ENCODE data around the gene SLC16A13.
"Not testable (repeated sequence)": the region's sequence is repeated elsewhere in the genome, so short reads cannot be mapped to it uniquely, and the experiment has no call there.

The SLC16A13 gene

GRCh38 chr17:7077911-7078546 lies 42.2 kb downstream of the SLC16A13 start:
- H3K4me2 ChIP-seq (ENCODE audit: low read length) = no peak overlapping the region
- no peaks in the 10 kb centered on the region for H3K9me3 ChIP-seq (replicated peaks; ENCODE audit: low read length)
- no peaks in the 10 kb centered on the region for H3K4me1 ChIP-seq (ENCODE audit: control insufficient read depth, insufficient read depth, low read length)
- no peaks in the 10 kb centered on the region for H3K36me3 ChIP-seq (ENCODE audit: insufficient read depth, low read length)
- no peak overlapping the region for H3K4me3 ChIP-seq (ENCODE audit: low read length)
- peaks cover 28% of the 10 kb centered on the region for H3K27me3 ChIP-seq (ENCODE audit: control insufficient read depth, insufficient read depth, low read length)
- no peak overlapping the region for H3K9ac ChIP-seq (ENCODE audit: low read depth, low read length)

GRCh38 chr17:7078711-7079110 lies 42.9 kb downstream of the SLC16A13 start:
- Histone ChIP-seq H3K4me1 (ENCODE audit: control insufficient read depth, insufficient read depth, low read length) (no peaks in the 10 kb centered on the region), H3K4me2 (ENCODE audit: low read length) (no peak overlapping the region), H3K9ac (ENCODE audit: low read depth, low read length) (no peak overlapping the region), H3K27me3 (ENCODE audit: control insufficient read depth, insufficient read depth, low read length) (peaks cover 24% of the 10 kb centered on the region), H3K4me3 (ENCODE audit: low read length) (no peak overlapping the region), H3K36me3 (ENCODE audit: insufficient read depth, low read length) (no peaks in the 10 kb centered on the region), H3K9me3 (replicated peaks; ENCODE audit: low read length) (no peaks in the 10 kb centered on the region)

DNA sequence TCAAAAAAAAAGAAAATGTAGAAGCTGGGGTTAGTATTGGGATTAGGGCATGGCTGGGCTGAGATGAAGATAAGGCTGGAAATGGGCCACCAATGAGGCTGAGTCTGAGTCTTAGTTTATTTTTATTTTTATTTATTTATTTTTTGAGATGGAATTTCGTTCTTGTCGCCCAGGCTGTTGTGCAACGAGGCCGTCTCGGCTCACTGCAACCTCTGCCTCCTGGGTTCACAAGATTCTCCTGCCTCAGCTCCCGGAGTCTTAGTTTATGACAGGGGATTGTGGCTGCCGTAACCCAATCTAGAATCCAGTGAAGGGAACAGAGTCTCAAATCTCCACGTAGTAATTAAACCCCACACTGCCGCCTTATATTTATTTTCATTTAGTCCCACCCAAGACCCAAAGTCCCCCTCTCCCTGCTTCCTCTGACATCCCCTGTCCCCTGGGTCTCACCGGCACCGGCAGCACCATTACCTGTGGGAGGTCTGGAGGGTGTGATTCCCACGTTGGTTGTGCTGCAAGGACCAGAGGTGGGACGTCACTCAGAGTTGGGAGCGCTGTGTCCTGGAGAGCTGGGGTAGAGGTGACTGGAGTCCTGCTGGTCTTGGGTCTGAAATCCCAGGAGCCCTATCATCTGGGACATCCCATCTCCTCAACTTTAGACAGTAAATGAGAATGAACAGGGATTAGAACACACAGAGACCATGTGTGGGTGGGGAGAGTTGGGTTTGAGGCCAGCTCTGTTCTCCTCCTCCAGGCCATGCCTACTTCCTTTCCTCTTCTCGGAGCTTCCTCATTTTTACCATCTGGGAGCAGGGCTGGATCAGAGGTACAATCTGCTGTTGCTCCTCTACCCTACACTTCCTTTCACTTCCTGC lies 44.0 kb downstream of the SLC16A13 start, which contains the start of gene CLEC10A:
Gene CLEC10A, minus strand, starts transcription at position 671 of the 875 bp plus-strand sequence. CDS start 1,439 bp downstream, outside the sequence.
- Histone ChIP-seq H3K4me3 (ENCODE audit: low read length) (no peak within 1 kb of the TSS), H3K9ac (ENCODE audit: low read depth, low read length) (no peak within 1 kb of the TSS), H3K27me3 (ENCODE audit: control insufficient read depth, insufficient read depth, low read length) (peaks cover 29% of the 10 kb centered on the region), H3K4me2 (ENCODE audit: low read length) (no peak within 1 kb of the TSS), H3K4me1 (ENCODE audit: control insufficient read depth, insufficient read depth, low read length) (no peaks in the 10 kb centered on the region), H3K36me3 (ENCODE audit: insufficient read depth, low read length) (no peaks in the 10 kb centered on the region), H3K9me3 (replicated peaks; ENCODE audit: low read length) (no peaks in the 10 kb centered on the region)

- no peaks in the 10 kb centered on the region for H3K4me1 ChIP-seq (ENCODE audit: control insufficient read depth, insufficient read depth, low read length)
- H3K36me3 ChIP-seq (ENCODE audit: insufficient read depth, low read length) = no peaks in the 10 kb centered on the region
- peaks cover 31% of the 10 kb centered on the region for H3K27me3 ChIP-seq (ENCODE audit: control insufficient read depth, insufficient read depth, low read length)
- no peak overlapping the region for H3K4me3 ChIP-seq (ENCODE audit: low read length)
- no peaks in the 10 kb centered on the region for H3K9me3 ChIP-seq (replicated peaks; ENCODE audit: low read length)
- H3K4me2 ChIP-seq (ENCODE audit: low read length) = no peak overlapping the region
- H3K9ac ChIP-seq (ENCODE audit: low read depth, low read length) = no peak overlapping the region
Measured at GRCh38 chr17:7080456-7081041, 44.7 kb downstream of the SLC16A13 start.

DNA sequence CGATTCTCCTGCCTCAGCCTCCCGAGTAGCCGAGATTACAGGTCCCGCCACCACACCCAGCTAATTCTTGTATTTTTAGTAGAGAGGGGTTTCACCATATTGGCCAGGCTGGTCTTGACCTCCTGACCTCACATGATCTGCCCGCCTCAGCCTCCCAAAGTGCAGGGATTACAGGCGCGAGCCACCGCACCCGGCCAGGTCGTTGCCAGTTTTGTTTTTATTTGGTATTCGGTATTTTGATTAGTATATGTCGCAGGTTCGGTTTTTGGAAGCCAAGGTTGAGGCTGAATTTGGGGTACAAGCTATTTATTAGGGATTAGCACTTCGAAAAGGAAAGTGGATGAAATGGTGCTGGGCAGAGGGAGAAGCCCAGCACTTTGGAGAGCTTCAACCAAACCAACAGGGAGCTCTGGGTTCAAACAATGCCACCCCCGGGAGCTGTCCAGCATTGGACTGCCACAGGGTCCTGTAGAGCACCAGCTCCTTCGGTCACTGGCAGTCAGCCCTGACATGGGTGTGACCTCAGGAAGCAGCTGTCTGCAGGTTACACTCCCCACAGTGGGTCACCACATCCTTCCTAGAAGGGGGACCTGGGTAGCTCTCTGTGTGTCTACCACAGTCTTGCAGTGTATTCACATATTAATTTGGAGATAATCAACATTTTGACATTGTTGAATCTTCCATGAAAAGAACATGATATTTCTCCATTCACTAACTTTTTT lies 45.7 kb downstream of the SLC16A13 start:
- Histone ChIP-seq H3K36me3 (ENCODE audit: insufficient read depth, low read length) (no peaks in the 10 kb centered on the region), H3K4me2 (ENCODE audit: low read length) (no peak overlapping the region), H3K4me1 (ENCODE audit: control insufficient read depth, insufficient read depth, low read length) (no peaks in the 10 kb centered on the region), H3K9me3 (replicated peaks; ENCODE audit: low read length) (no peaks in the 10 kb centered on the region), H3K9ac (ENCODE audit: low read depth, low read length) (no peak overlapping the region), H3K27me3 (ENCODE audit: control insufficient read depth, insufficient read depth, low read length) (peaks cover 30% of the 10 kb centered on the region), H3K4me3 (ENCODE audit: low read length) (no peak overlapping the region)

DNA sequence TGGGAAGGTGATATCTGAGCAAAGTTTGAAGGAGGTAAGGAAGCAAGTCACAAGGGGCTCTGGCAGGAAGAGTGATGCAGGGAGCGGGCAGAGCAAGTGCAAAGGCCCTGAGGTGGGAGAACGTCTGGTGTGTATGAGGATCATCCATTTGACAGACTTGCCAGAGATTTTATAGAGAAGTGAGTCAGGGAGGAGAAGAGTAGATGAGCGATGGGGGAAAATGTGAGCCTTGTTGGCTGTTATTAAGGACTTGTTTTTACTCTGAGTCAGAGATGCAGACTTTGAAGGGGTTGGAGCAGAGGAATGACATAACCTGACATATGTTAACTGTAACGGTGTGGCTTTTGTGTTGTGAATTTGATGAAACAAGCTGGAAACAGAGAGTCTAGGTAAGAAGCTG lies 47.8 kb downstream of the SLC16A13 start:
- Histone ChIP-seq H3K9ac (ENCODE audit: low read depth, low read length) (no peak overlapping the region), H3K27me3 (ENCODE audit: control insufficient read depth, insufficient read depth, low read length) (peaks cover 28% of the 10 kb centered on the region), H3K36me3 (ENCODE audit: insufficient read depth, low read length) (no peaks in the 10 kb centered on the region), H3K4me2 (ENCODE audit: low read length) (no peak overlapping the region), H3K9me3 (replicated peaks; ENCODE audit: low read length) (no peaks in the 10 kb centered on the region), H3K4me3 (ENCODE audit: low read length) (no peak overlapping the region), H3K4me1 (ENCODE audit: control insufficient read depth, insufficient read depth, low read length) (no peaks in the 10 kb centered on the region)

GRCh38 chr17:7084088-7084487 lies 48.3 kb downstream of the SLC16A13 start:
- Histone ChIP-seq H3K9me3 (replicated peaks; ENCODE audit: low read length) (no peaks in the 10 kb centered on the region), H3K4me2 (ENCODE audit: low read length) (no peak overlapping the region), H3K9ac (ENCODE audit: low read depth, low read length) (no peak overlapping the region), H3K4me1 (ENCODE audit: control insufficient read depth, insufficient read depth, low read length) (no peaks in the 10 kb centered on the region), H3K27me3 (ENCODE audit: control insufficient read depth, insufficient read depth, low read length) (peaks cover 24% of the 10 kb centered on the region), H3K36me3 (ENCODE audit: insufficient read depth, low read length) (no peaks in the 10 kb centered on the region), H3K4me3 (ENCODE audit: low read length) (no peak overlapping the region)

DNA sequence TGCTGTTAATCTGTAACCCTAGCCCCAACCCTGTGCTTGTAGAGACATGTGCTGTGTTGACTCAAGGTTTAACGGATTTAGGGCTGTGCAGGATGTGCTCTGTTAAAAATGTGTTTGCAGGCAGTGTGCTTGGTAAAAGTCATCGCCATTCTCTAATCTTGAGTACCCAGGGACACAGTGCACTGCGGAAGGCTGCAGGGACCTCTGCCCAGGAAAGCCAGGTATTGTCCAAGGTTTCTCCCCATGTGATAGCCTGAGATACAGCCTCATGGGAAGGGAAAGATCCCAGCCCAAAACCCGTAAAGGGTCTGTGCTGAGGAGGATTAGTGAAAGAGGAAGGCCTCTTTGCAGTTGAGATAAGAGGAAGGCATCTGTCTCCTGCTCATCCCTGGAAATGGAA lies 52.6 kb downstream of the SLC16A13 start:
- not testable (repeated sequence) for H3K4me3 ChIP-seq (ENCODE audit: low read length); H3K9ac ChIP-seq (ENCODE audit: low read depth, low read length); H3K4me2 ChIP-seq (ENCODE audit: low read length); H3K36me3 ChIP-seq (ENCODE audit: insufficient read depth, low read length); H3K4me1 ChIP-seq (ENCODE audit: control insufficient read depth, insufficient read depth, low read length); H3K9me3 ChIP-seq (replicated peaks; ENCODE audit: low read length)
- peaks cover 16% of the 10 kb centered on the region for H3K27me3 ChIP-seq (ENCODE audit: control insufficient read depth, insufficient read depth, low read length)

DNA sequence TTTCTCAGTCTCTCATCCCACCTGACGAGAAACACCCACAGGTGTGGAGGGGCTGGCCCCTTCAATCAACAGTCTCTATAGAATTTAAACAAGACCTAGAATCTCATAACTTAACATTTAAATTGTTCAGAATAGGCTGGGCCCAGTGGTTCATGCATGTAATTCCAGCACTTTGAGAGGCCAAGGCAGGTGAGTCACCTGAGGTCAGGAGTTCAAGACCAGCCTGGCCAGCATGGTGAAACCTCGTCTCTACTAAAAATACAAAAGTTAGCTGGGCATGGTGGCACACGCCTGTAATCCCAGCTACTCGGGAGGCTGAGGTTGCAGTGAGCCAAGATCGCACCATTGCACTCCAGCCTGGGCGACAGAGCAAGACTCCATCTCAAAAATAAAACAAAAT lies 53.8 kb downstream of the SLC16A13 start:
- H3K36me3 ChIP-seq (ENCODE audit: insufficient read depth, low read length); H3K9ac ChIP-seq (ENCODE audit: low read depth, low read length); H3K4me3 ChIP-seq (ENCODE audit: low read length); H3K4me1 ChIP-seq (ENCODE audit: control insufficient read depth, insufficient read depth, low read length); H3K9me3 ChIP-seq (replicated peaks; ENCODE audit: low read length); H3K4me2 ChIP-seq (ENCODE audit: low read length): not testable (repeated sequence)
- peaks cover 21% of the 10 kb centered on the region for H3K27me3 ChIP-seq (ENCODE audit: control insufficient read depth, insufficient read depth, low read length)
